ENCODE measurements around the gene SLF2.

- no peak for TF ChIP-seq SP1 (CRISPR knock-in tag; conservative IDR thresholded peaks at IDR 0.05)
- TF ChIP-seq, protein P1, sequence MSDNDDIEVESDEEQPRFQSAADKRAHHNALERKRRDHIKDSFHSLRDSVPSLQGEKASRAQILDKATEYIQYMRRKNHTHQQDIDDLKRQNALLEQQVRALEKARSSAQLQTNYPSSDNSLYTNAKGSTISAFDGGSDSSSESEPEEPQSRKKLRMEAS (CRISPR knock-in tag; IDR thresholded peaks at IDR 0.05), result no peak
- TF ChIP-seq IRF2 (CRISPR knock-in tag; IDR thresholded peaks at IDR 0.05; ENCODE audit: borderline replicate concordance, low read depth), result no peak
- TF ChIP-seq RORB (CRISPR knock-in tag; IDR thresholded peaks at IDR 0.05), result no peak
- no peak for TF ChIP-seq FOXJ3 (CRISPR knock-in tag; IDR thresholded peaks at IDR 0.05; ENCODE audit: borderline replicate concordance)
- no peak for TF ChIP-seq JUN (CRISPR knock-in tag; IDR thresholded peaks at IDR 0.05)
- no peak for TF ChIP-seq CTCF (IDR thresholded peaks at IDR 0.05)
- no peak for TF ChIP-seq ARID4B (CRISPR knock-in tag; IDR thresholded peaks at IDR 0.05; ENCODE audit: borderline replicate concordance)
- no peak for TF ChIP-seq ZNF232 (CRISPR knock-in tag; IDR thresholded peaks at IDR 0.05)
- TF ChIP-seq, protein P2, sequence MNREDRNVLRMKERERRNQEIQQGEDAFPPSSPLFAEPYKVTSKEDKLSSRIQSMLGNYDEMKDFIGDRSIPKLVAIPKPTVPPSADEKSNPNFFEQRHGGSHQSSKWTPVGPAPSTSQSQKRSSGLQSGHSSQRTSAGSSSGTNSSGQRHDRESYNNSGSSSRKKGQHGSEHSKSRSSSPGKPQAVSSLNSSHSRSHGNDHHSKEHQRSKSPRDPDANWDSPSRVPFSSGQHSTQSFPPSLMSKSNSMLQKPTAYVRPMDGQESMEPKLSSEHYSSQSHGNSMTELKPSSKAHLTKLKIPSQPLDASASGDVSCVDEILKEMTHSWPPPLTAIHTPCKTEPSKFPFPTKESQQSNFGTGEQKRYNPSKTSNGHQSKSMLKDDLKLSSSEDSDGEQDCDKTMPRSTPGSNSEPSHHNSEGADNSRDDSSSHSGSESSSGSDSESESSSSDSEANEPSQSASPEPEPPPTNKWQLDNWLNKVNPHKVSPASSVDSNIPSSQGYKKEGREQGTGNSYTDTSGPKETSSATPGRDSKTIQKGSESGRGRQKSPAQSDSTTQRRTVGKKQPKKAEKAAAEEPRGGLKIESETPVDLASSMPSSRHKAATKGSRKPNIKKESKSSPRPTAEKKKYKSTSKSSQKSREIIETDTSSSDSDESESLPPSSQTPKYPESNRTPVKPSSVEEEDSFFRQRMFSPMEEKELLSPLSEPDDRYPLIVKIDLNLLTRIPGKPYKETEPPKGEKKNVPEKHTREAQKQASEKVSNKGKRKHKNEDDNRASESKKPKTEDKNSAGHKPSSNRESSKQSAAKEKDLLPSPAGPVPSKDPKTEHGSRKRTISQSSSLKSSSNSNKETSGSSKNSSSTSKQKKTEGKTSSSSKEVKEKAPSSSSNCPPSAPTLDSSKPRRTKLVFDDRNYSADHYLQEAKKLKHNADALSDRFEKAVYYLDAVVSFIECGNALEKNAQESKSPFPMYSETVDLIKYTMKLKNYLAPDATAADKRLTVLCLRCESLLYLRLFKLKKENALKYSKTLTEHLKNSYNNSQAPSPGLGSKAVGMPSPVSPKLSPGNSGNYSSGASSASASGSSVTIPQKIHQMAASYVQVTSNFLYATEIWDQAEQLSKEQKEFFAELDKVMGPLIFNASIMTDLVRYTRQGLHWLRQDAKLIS (CRISPR knock-in tag; IDR thresholded peaks at IDR 0.05; ENCODE audit: borderline replicate concordance), result no peak
- no peak for TF ChIP-seq ETV6 (CRISPR knock-in tag; IDR thresholded peaks at IDR 0.05)
- TF ChIP-seq, protein P3, sequence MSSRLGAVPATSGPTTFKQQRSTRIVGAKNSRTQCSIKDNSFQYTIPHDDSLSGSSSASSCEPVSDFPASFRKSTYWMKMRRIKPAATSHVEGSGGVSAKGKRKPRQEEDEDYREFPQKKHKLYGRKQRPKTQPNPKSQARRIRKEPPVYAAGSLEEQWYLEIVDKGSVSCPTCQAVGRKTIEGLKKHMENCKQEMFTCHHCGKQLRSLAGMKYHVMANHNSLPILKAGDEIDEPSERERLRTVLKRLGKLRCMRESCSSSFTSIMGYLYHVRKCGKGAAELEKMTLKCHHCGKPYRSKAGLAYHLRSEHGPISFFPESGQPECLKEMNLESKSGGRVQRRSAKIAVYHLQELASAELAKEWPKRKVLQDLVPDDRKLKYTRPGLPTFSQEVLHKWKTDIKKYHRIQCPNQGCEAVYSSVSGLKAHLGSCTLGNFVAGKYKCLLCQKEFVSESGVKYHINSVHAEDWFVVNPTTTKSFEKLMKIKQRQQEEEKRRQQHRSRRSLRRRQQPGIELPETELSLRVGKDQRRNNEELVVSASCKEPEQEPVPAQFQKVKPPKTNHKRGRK (CRISPR knock-in tag; IDR thresholded peaks at IDR 0.05; ENCODE audit: borderline replicate concordance), result no peak
- TF ChIP-seq ZNF263 (CRISPR knock-in tag; IDR thresholded peaks at IDR 0.05; ENCODE audit: low read depth), result no peak
- no peak for TF ChIP-seq TCF7 (CRISPR knock-in tag; IDR thresholded peaks at IDR 0.05; ENCODE audit: low read depth)
These were observed 91.0 kb downstream of the SLF2 start for GRCh38 chr10:101003639-101004206.

Measured in WTC11 (cell line).